HCT116 (cell line): ENCODE measurements around the gene PIM3. TPM values are rescaled to one million over a fixed set of nuclear protein-coding genes. Genes with fewer than 3 reads are reported as not detected.

Experiments
- ATAC-seq: fragments of 200-7000 bp; cut with Tn5 transposase; 2 replicates; pipeline ENCODE4 v1.9.1; 2020; ENCODE audit warnings: mild to moderate bottlenecking, moderate library complexity
- BruUV-seq: library from RNA; stranded (reverse); fragments of 400-500 nt; replicated peaks from 2 replicates; lab custom pipeline; 2021; lab: Mats Ljungman, UMichigan
- CTCF ChIA-PET: fragments of 300-600 bp; sonication (Branson Sonifier 250); formaldehyde crosslinking; loops from one replicate; lab custom pipeline; 2021; ENCODE audit warnings: antibody characterized with exemption; lab: Charles Lee
- POLR2A ChIA-PET: fragments of 300-600, 350-600 bp; sonication (Branson Sonifier 250); formaldehyde crosslinking; loops from one replicate; lab custom pipeline; 2021; ENCODE audit warnings: antibody characterized with exemption; lab: Charles Lee
- RAD21 ChIA-PET, 2 experiments: fragments of 300-600 bp; sonication (Branson Sonifier 250); formaldehyde crosslinking; loops; one replicate each; lab custom pipeline; 2023; ENCODE audit warnings: low total read pairs in 2 of 2; ENCODE audit not compliant: uncharacterized antibody in 2 of 2, unreplicated experiment in 2 of 2, low non-redundant PET in 1 of 2; lab: Charles Lee
- DNase-seq: peaks from one replicate; pipeline ENCODE4 v3.0.0-alpha.2; 2010; ENCODE audit warnings: low read depth, low spot score
- H2AFZ ChIP-seq: fragments of 200-600 bp; shearing (Covaris generic), sonication (generic); 2 replicates; pipeline ENCODE4 v1.6.1; 2017; ENCODE audit warnings: low read depth, mixed run types, mixed read lengths, antibody characterized with exemption, low read length; ENCODE audit not compliant: poor library complexity, severe bottlenecking
- H3K27ac ChIP-seq: 2 replicates; pipeline ENCODE4 v1.5.1; 2012; ENCODE audit warnings: low read depth, low read length
- H3K27me3 ChIP-seq: fragments of 200-600 bp; sonication (generic); 2 replicates; pipeline ENCODE4 v1.6.1; 2016; ENCODE audit warnings: mixed run types, low read length, mixed read lengths; ENCODE audit not compliant: insufficient read depth
- H3K36me3 ChIP-seq, 2 experiments: fragments of 200-500 bp in 1 of 2; fragments of 200-600 bp in 1 of 2; sonication (Bioruptor generic) in 1 of 2; sonication (generic) in 1 of 2; 2 replicates each; pipeline versions ENCODE4 v1.5.1 to v1.6.1; 2014 to 2016; ENCODE audit warnings: low read length in 2 of 2, inconsistent platforms in 1 of 2, mixed read lengths in 1 of 2, mixed run types in 1 of 2; ENCODE audit not compliant: insufficient read depth in 2 of 2, control insufficient read depth in 1 of 2
- H3K4me1 ChIP-seq, 2 experiments: fragments of 200-600 bp in 1 of 2; sonication (generic) in 1 of 2; 2 replicates each; pipeline versions ENCODE4 v1.5.1 to v1.6.1; 2012 to 2017; ENCODE audit warnings: low read length in 2 of 2, inconsistent platforms in 1 of 2, mild to moderate bottlenecking in 1 of 2, mixed read lengths in 1 of 2, mixed run types in 1 of 2, moderate library complexity in 1 of 2; ENCODE audit not compliant: insufficient read depth in 2 of 2, control insufficient read depth in 1 of 2
- H3K4me2 ChIP-seq: fragments of 200-600 bp; sonication (generic); 2 replicates; pipeline ENCODE4 v1.6.1; 2017; ENCODE audit warnings: mixed run types, low read length, mixed read lengths
- H3K4me3 ChIP-seq, 2 experiments: fragments of 200-600 bp in 1 of 2; sonication (generic) in 1 of 2; replicated peaks in 1 of 2; 2 replicates each; pipeline ENCODE4 v1.5.1; 2011 to 2016; ENCODE audit warnings: low read length in 2 of 2, control low read depth in 1 of 2, low read depth in 1 of 2, mild to moderate bottlenecking in 1 of 2, mixed read lengths in 1 of 2, mixed run types in 1 of 2
- H3K79me2 ChIP-seq: fragments of 200-600 bp; sonication (generic); 2 replicates; pipeline ENCODE4 v1.6.1; 2017; ENCODE audit warnings: mild to moderate bottlenecking, mixed run types, low read length, moderate library complexity, mixed read lengths; ENCODE audit not compliant: insufficient read depth
- H3K9ac ChIP-seq: fragments of 200-600 bp; sonication (generic); 2 replicates; pipeline ENCODE4 v1.6.1; 2016; ENCODE audit warnings: low read length, mixed read lengths
- H3K9me2 ChIP-seq: fragments of 200-600 bp; sonication (generic), shearing (Covaris generic); 2 replicates; pipeline ENCODE4 v1.6.1; 2017; ENCODE audit warnings: mixed run types, mild to moderate bottlenecking, moderate library complexity; ENCODE audit not compliant: insufficient read depth
- H3K9me3 ChIP-seq, 2 experiments: fragments of 200-500 bp in 1 of 2; fragments of 200-600 bp in 1 of 2; sonication (Bioruptor generic) in 1 of 2; sonication (generic) in 1 of 2; 2 replicates each; pipeline ENCODE4 v1.6.1; 2014 to 2017; ENCODE audit warnings: low read length in 2 of 2, mixed read lengths in 2 of 2, inconsistent platforms in 1 of 2, low read depth in 1 of 2, mild to moderate bottlenecking in 1 of 2, mixed run types in 1 of 2, moderate library complexity in 1 of 2; ENCODE audit not compliant: control insufficient read depth in 1 of 2, insufficient read depth in 1 of 2
- H4K20me1 ChIP-seq: fragments of 200-600 bp; sonication (generic), shearing (Covaris generic); 2 replicates; pipeline ENCODE4 v1.6.1; 2017; ENCODE audit warnings: mixed run types, mild to moderate bottlenecking, moderate library complexity; ENCODE audit not compliant: insufficient read depth
- CEBPB ChIP-seq: IDR thresholded peaks from 2 replicates; pipeline ENCODE4 v1.6.1; 2012; ENCODE audit warnings: low read depth
- EGR1 ChIP-seq: IDR thresholded peaks from 2 replicates; pipeline ENCODE4 v1.6.1; 2012; ENCODE audit warnings: low read depth
- ELF1 ChIP-seq: IDR thresholded peaks from 2 replicates; pipeline ENCODE4 v1.6.1; 2012; ENCODE audit warnings: low read depth, borderline replicate concordance
- EZH2 ChIP-seq: fragments of 200-600 bp; sonication (generic); IDR thresholded peaks from 2 replicates; pipeline ENCODE4 v1.6.1; 2017; ENCODE audit warnings: antibody characterized with exemption, mixed run types
- EZH2phosphoT487 ChIP-seq: fragments of 200-600 bp; IDR thresholded peaks from 2 replicates; pipeline ENCODE4 v1.6.1; 2018; ENCODE audit warnings: antibody characterized with exemption, borderline replicate concordance
- FOSL1 ChIP-seq: IDR thresholded peaks from 2 replicates; pipeline ENCODE4 v1.6.1; 2012; ENCODE audit warnings: low read depth
- POLR2A ChIP-seq: IDR thresholded peaks from 2 replicates; pipeline ENCODE4 v1.7.0; 2011; ENCODE audit warnings: borderline replicate concordance; ENCODE audit not compliant: insufficient read depth, insufficient read length; ENCODE audit errors: extremely low read depth
- RAD21 ChIP-seq: IDR thresholded peaks from 2 replicates; pipeline ENCODE4 v1.6.1; 2012; ENCODE audit warnings: low read depth, mild to moderate bottlenecking
- REST ChIP-seq: IDR thresholded peaks from 2 replicates; pipeline ENCODE4 v1.6.1; 2012; ENCODE audit warnings: low read depth
- SIN3A ChIP-seq: IDR thresholded peaks from 2 replicates; pipeline ENCODE4 v1.6.1; 2012; ENCODE audit warnings: low read depth
- SP1 ChIP-seq: IDR thresholded peaks from 2 replicates; pipeline ENCODE4 v1.6.1; 2012; ENCODE audit warnings: low read depth
- TCF7L2 ChIP-seq: IDR thresholded peaks from 2 replicates; pipeline ENCODE4 v1.7.0; 2011; ENCODE audit warnings: borderline replicate concordance, inconsistent platforms; ENCODE audit not compliant: insufficient read depth, insufficient read length; ENCODE audit errors: extremely low read depth
- YY1 ChIP-seq: IDR thresholded peaks from 2 replicates; pipeline ENCODE4 v1.6.1; 2011; ENCODE audit warnings: low read length, low read depth, moderate library complexity, mild to moderate bottlenecking; ENCODE audit not compliant: insufficient replicate concordance; ENCODE audit errors: extremely low read depth
- ZFX ChIP-seq: fragments of 450-650 bp; IDR thresholded peaks from 2 replicates; pipeline ENCODE4 v1.6.1; 2017
- intact Hi-C: fragments of 100-400 bp; cut with micrococcal nuclease; formaldehyde crosslinking; loops from 2 replicates; pipeline ENCODE4 v1.10.0; 2022
- total RNA-seq: library from RNA; stranded (reverse); gene quantifications from one replicate; pipeline ENCODE4 v1.2.1, GENCODE V29; 2021; ENCODE audit not compliant: unreplicated experiment
- TF ChIP-seq, protein P1 (sequence below): IDR thresholded peaks from 2 replicates; pipeline ENCODE4 v1.6.1; 2011; ENCODE audit warnings: mild to moderate bottlenecking, low read length, moderate library complexity; ENCODE audit not compliant: insufficient replicate concordance; ENCODE audit errors: extremely low read depth
- TF ChIP-seq, protein P2 (sequence below): IDR thresholded peaks from 2 replicates; pipeline ENCODE4 v1.6.1; 2012
- TF ChIP-seq, protein P3 (sequence below): IDR thresholded peaks from 2 replicates; pipeline ENCODE4 v1.6.1; 2012

PIM3 gene
- total RNA-seq, 1 experiment from 2014 or later, result 116 TPM

- TF ChIP-seq, protein P1, sequence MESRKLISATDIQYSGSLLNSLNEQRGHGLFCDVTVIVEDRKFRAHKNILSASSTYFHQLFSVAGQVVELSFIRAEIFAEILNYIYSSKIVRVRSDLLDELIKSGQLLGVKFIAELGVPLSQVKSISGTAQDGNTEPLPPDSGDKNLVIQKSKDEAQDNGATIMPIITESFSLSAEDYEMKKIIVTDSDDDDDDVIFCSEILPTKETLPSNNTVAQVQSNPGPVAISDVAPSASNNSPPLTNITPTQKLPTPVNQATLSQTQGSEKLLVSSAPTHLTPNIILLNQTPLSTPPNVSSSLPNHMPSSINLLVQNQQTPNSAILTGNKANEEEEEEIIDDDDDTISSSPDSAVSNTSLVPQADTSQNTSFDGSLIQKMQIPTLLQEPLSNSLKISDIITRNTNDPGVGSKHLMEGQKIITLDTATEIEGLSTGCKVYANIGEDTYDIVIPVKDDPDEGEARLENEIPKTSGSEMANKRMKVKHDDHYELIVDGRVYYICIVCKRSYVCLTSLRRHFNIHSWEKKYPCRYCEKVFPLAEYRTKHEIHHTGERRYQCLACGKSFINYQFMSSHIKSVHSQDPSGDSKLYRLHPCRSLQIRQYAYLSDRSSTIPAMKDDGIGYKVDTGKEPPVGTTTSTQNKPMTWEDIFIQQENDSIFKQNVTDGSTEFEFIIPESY, result no peak
- TF ChIP-seq EZH2 (no peak), CEBPB (no peak)
Measured at GRCh38 chr22:49960159-49961004, at the start of gene PIM3 (continued).

GRCh38 chr22:49911881-49912625, 48.5 kb upstream of the PIM3 start:
- H3K36me3 ChIP-seq, result no peaks in the 10 kb centered on the region; a peak in 2 of 4 replicates
- no peaks in the 10 kb centered on the region for H4K20me1 ChIP-seq
- no peak overlapping the region for H3K27ac ChIP-seq
- DNase-seq (no peak), ATAC-seq (no peak)
- no peak overlapping the region for H3K4me2 ChIP-seq
- ChIA-PET POLR2A (no interaction called here), RAD21 (no interaction called here), CTCF (no interaction called here)
- no peak overlapping the region for H3K4me3 ChIP-seq
- BruUV-seq, result no TSS peak
- no peak overlapping the region for H3K9ac ChIP-seq
- peaks cover 7% of the 10 kb centered on the region; the same call in 1 of the 2 replicates for H3K79me2 ChIP-seq
- no peaks in the 10 kb centered on the region for H3K9me2 ChIP-seq
- intact Hi-C loops, result no loop called here
- H3K4me1 ChIP-seq, result peaks cover 2 to 4% of the 10 kb centered on the region in 2 experiments; a peak in 1 of 4 replicates
- H3K9me3 ChIP-seq, result no peaks in the 10 kb centered on the region
- no peaks in the 10 kb centered on the region for H3K27me3 ChIP-seq
- H2AFZ ChIP-seq, result no peak overlapping the region
- no peak for TF ChIP-seq FOSL1
- no peak for TF ChIP-seq YY1
- TF ChIP-seq REST, result no peak
- no peak for TF ChIP-seq POLR2A
- TF ChIP-seq EGR1, result no peak
- no peak for TF ChIP-seq RAD21
- TF ChIP-seq, protein P2, sequence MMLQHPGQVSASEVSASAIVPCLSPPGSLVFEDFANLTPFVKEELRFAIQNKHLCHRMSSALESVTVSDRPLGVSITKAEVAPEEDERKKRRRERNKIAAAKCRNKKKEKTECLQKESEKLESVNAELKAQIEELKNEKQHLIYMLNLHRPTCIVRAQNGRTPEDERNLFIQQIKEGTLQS, result no peak
- TF ChIP-seq SIN3A, result no peak
- TF ChIP-seq SP1, result no peak
- TF ChIP-seq TCF7L2, result no peak
- TF ChIP-seq ZFX, result no peak
- no peak for TF ChIP-seq EZH2phosphoT487
- TF ChIP-seq ELF1, result no peak
- TF ChIP-seq, protein P3, sequence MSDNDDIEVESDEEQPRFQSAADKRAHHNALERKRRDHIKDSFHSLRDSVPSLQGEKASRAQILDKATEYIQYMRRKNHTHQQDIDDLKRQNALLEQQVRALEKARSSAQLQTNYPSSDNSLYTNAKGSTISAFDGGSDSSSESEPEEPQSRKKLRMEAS, result no peak
